Erythroblast (primary cell): ENCODE results near the gene YAP1.

Experiments used
- GATA1 ChIP-seq: IDR thresholded peaks from 2 replicates; pipeline ENCODE4 v1.6.1; 2011; ENCODE audit warnings: low read depth, mild to moderate bottlenecking, control low read depth, low read length, moderate library complexity
- POLR2A ChIP-seq: IDR thresholded peaks from 2 replicates; pipeline ENCODE4 v1.6.1; 2011; ENCODE audit warnings: mild to moderate bottlenecking, low read length

DNA sequence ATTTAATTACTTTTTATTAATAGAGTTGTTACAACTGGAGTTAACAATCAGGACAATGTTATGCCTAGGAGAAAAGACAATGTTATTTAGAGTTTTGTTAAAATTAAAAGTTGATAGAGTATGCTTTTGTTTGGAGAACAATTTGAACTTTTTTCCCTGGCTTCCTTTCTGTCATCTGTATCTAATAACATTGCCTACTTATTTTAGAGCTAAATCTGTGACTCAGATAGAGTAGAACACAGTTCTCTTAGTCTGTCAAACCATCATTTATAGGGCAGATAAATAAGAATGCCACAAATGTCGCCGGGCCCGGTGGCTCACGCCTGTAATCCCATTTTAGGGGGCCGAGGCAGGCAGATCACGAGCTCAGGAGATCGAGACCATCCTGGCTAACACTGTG is 28.9 kb upstream of the YAP1 start:
- TF ChIP-seq POLR2A (no peak), GATA1 (no peak)
